SK-N-SH (cell line): ENCODE measurements around the gene RGS4. TPM values are rescaled to one million over a fixed set of nuclear protein-coding genes. Genes with fewer than 3 reads are reported as not detected.

Experiments used
- CTCF ChIA-PET: fragments of 300-600, 350-600 bp; formaldehyde crosslinking; extraction: SDS; loops from one replicate; lab custom pipeline; 2021; lab: Yijun Ruan, JAX
- POLR2A ChIA-PET: fragments of 350-600 bp; sonication (Branson Sonifier 250); formaldehyde crosslinking; extraction: SDS; loops from one replicate; lab custom pipeline; 2020; ENCODE audit warnings: antibody characterized with exemption, inconsistent platforms; lab: Yijun Ruan, JAX
- DNase-seq: peaks from one replicate; pipeline ENCODE4 v3.0.0; 2012
- H2AFZ ChIP-seq: fragments of 200-600 bp; sonication (generic); 2 replicates; pipeline ENCODE4 v1.8.1; 2016; ENCODE audit warnings: antibody characterized with exemption, mild to moderate bottlenecking, low read depth
- H3F3A ChIP-seq: fragments of 200-600 bp; sonication (generic); replicated peaks from 2 replicates; pipeline ENCODE3; 2016; ENCODE audit warnings: antibody characterized with exemption, mild to moderate bottlenecking; ENCODE audit not compliant: insufficient read depth
- H3K27ac ChIP-seq, 2 experiments: fragments of 200-500 bp in 1 of 2; fragments of 200-600 bp in 1 of 2; sonication (Bioruptor generic) in 1 of 2; sonication (generic), shearing (Covaris generic) in 1 of 2; 2 replicates each; pipeline versions ENCODE4 v1.5.1 to v1.6.1; 2014 to 2016; ENCODE audit warnings: low read depth in 2 of 2, inconsistent platforms in 1 of 2, low read length in 1 of 2, mild to moderate bottlenecking in 1 of 2, mixed read lengths in 1 of 2
- H3K27me3 ChIP-seq: fragments of 200-600 bp; sonication (generic), shearing (Covaris generic); 2 replicates; pipeline ENCODE4 v1.6.1; 2016; ENCODE audit warnings: mixed run types; ENCODE audit not compliant: insufficient read depth
- H3K36me3 ChIP-seq, 2 experiments: fragments of 200-500 bp in 1 of 2; fragments of 200-600 bp in 1 of 2; sonication (Bioruptor generic) in 1 of 2; sonication (generic) in 1 of 2; replicated peaks in 1 of 2; 2 replicates each; pipeline versions ENCODE3 to v1.5.1; 2014 to 2016; ENCODE audit warnings: low read length in 1 of 2, mild to moderate bottlenecking in 1 of 2; ENCODE audit not compliant: insufficient read depth in 2 of 2, control insufficient read depth in 1 of 2
- H3K4me1 ChIP-seq, 2 experiments: fragments of 200-500 bp in 1 of 2; fragments of 200-600 bp in 1 of 2; sonication (Bioruptor generic) in 1 of 2; sonication (generic), shearing (Covaris generic) in 1 of 2; 2 replicates each; pipeline versions ENCODE4 v1.5.1 to v1.6.1; 2014 to 2016; ENCODE audit warnings: low read depth in 1 of 2, low read length in 1 of 2, mixed run types in 1 of 2; ENCODE audit not compliant: insufficient read depth in 2 of 2, control insufficient read depth in 1 of 2
- H3K4me2 ChIP-seq: fragments of 200-600 bp; sonication (generic), shearing (Covaris generic); 2 replicates; pipeline ENCODE4 v1.6.1; 2017; ENCODE audit warnings: mixed run types
- H3K4me3 ChIP-seq, 2 experiments: fragments of 200-500 bp in 1 of 2; fragments of 200-600 bp in 1 of 2; sonication (Bioruptor generic) in 1 of 2; sonication (generic), shearing (Covaris generic) in 1 of 2; 2 replicates each; pipeline versions ENCODE4 v1.5.1 to v1.8.1; 2014 to 2016; ENCODE audit warnings: low read depth in 2 of 2, inconsistent platforms in 1 of 2, low read length in 1 of 2, mild to moderate bottlenecking in 1 of 2, mixed read lengths in 1 of 2, moderate library complexity in 1 of 2
- H3K79me2 ChIP-seq: fragments of 200-600 bp; sonication (generic); 2 replicates; pipeline ENCODE4 v1.8.1; 2017; ENCODE audit warnings: mild to moderate bottlenecking; ENCODE audit not compliant: insufficient read depth
- H3K9ac ChIP-seq: fragments of 200-600 bp; sonication (generic); 2 replicates; pipeline ENCODE4 v1.6.1; 2017; ENCODE audit warnings: mixed run types
- H3K9me2 ChIP-seq: fragments of 200-600 bp; sonication (generic); 2 replicates; pipeline ENCODE4 v1.6.1; 2017; ENCODE audit warnings: mixed run types
- H3K9me3 ChIP-seq: fragments of 200-600 bp; sonication (generic); 2 replicates; pipeline ENCODE4 v1.6.1; 2017; ENCODE audit warnings: mixed run types, mild to moderate bottlenecking, moderate library complexity
- H4K20me1 ChIP-seq: fragments of 200-600 bp; sonication (generic); 2 replicates; pipeline ENCODE4 v1.6.1; 2017; ENCODE audit warnings: mild to moderate bottlenecking, mixed run types; ENCODE audit not compliant: insufficient read depth
- CHD2 ChIP-seq: fragments of 150-350 bp; IDR thresholded peaks from 2 replicates; pipeline ENCODE4 v1.6.1; 2018; ENCODE audit warnings: low read length; ENCODE audit not compliant: partially characterized antibody
- FOXJ3 ChIP-seq: sonication (generic); formaldehyde crosslinking; IDR thresholded peaks from 2 replicates; pipeline ENCODE4 v1.5.1; 2020; ENCODE audit warnings: mild to moderate bottlenecking, missing genetic modification reagents
- FOXM1 ChIP-seq: IDR thresholded peaks from 2 replicates; pipeline ENCODE4 v1.4.0; 2012; ENCODE audit warnings: low read depth, mild to moderate bottlenecking
- GABPA ChIP-seq: IDR thresholded peaks from 2 replicates; pipeline ENCODE4 v1.4.0; 2012; ENCODE audit warnings: low read depth, mild to moderate bottlenecking
- JUND ChIP-seq: IDR thresholded peaks from 2 replicates; pipeline ENCODE4 v1.4.0; 2012
- NFIC ChIP-seq: IDR thresholded peaks from 2 replicates; pipeline ENCODE4 v1.4.0; 2012; ENCODE audit warnings: borderline replicate concordance
- NRF1 ChIP-seq: IDR thresholded peaks from 2 replicates; pipeline ENCODE4 v1.6.1; 2012; ENCODE audit warnings: low read depth, mild to moderate bottlenecking, low read length
- RAD21 ChIP-seq: IDR thresholded peaks from 2 replicates; pipeline ENCODE4 v1.6.1; 2012; ENCODE audit warnings: mild to moderate bottlenecking, low read length
- RCOR1 ChIP-seq: fragments of 150-350 bp; IDR thresholded peaks from 2 replicates; pipeline ENCODE4 v1.6.1; 2017; ENCODE audit warnings: antibody characterized with exemption, low read length
- RXRA ChIP-seq: IDR thresholded peaks from 2 replicates; pipeline ENCODE4 v1.4.0; 2012; ENCODE audit warnings: low read depth, mild to moderate bottlenecking, borderline replicate concordance
- SMC3 ChIP-seq: IDR thresholded peaks from 2 replicates; pipeline ENCODE4 v1.6.1; 2012; ENCODE audit warnings: low read depth, low read length, improper control_type of control experiment
- TCF12 ChIP-seq: IDR thresholded peaks from 2 replicates; pipeline ENCODE4 v1.4.0; 2012
- TEAD4 ChIP-seq: IDR thresholded peaks from 2 replicates; pipeline ENCODE4 v1.4.0; 2012; ENCODE audit warnings: mild to moderate bottlenecking, borderline replicate concordance; ENCODE audit not compliant: insufficient read depth
- WGBS: methylation state at CpG from one replicate; pipeline ENCODE4 v1.1.6; 2017; ENCODE audit warnings: low lambda C conversion rate; 5-methylcytosine and 5-hydroxymethylcytosine counted together
- polyA plus RNA-seq, 3 experiments: library from polyadenylated mRNA; depleted of rRNA; stranded (reverse); fragments of >200 nt; gene quantifications; 2 replicates each; pipeline ENCODE4 v1.2.3, GENCODE V29; 2012
- TF ChIP-seq, protein P1 (sequence below): IDR thresholded peaks from 2 replicates; pipeline ENCODE4 v1.4.0; 2012; ENCODE audit warnings: low read depth, borderline replicate concordance
- TF ChIP-seq, protein P2 (sequence below): fragments of 150-350 bp; IDR thresholded peaks from 2 replicates; pipeline ENCODE4 v1.6.1; 2017; ENCODE audit warnings: antibody characterized with exemption, low read length, low read depth, borderline replicate concordance
- TF ChIP-seq, protein P3 (sequence below): IDR thresholded peaks from 2 replicates; pipeline ENCODE4 v1.4.0; 2012; ENCODE audit warnings: low read depth
- TF ChIP-seq, protein P4 (sequence below): IDR thresholded peaks from 2 replicates; pipeline ENCODE4 v1.6.1; 2012; ENCODE audit warnings: mild to moderate bottlenecking, low read depth, low read length, moderate library complexity

Gene RGS4
- polyA plus RNA-seq, 1 of the 3 experiments (the other 2 are of a cell fraction) = 124 TPM

DNA sequence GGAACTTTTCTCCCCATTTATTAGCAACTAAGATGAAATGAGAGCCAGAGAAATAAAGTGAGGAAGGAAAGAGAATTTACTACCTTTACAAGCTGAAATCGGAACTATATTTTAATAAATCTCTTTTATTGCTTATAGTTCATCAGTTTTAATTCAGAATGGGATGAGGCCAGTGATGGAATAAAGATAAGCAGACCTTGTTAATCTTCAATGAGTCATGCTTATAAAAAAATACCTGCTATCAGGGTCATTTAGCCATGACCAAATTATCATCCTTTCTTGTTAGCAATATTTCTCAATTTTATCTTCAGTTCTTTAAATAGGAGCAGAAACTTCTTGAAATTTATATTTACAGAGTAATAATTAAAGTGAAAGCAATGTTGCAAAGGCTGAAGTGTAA is 26.1 kb downstream of the RGS4 start:
- H3K79me2 ChIP-seq = no peaks in the 10 kb centered on the region
- H3K9ac ChIP-seq = no peak overlapping the region
- TF ChIP-seq RCOR1 (no peak), JUND (no peak), RXRA (no peak), TCF12 (no peak), CHD2 (no peak)
- TF ChIP-seq, protein P1, sequence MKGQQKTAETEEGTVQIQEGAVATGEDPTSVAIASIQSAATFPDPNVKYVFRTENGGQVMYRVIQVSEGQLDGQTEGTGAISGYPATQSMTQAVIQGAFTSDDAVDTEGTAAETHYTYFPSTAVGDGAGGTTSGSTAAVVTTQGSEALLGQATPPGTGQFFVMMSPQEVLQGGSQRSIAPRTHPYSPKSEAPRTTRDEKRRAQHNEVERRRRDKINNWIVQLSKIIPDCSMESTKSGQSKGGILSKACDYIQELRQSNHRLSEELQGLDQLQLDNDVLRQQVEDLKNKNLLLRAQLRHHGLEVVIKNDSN = no peak
- H3K27me3 ChIP-seq = no peaks in the 10 kb centered on the region
- WGBS = 78% methylated on average over 1 of the region's 1 CpG
- no peaks in the 10 kb centered on the region for H4K20me1 ChIP-seq
- no peaks in the 10 kb centered on the region for H3K36me3 ChIP-seq
- H3K4me3 ChIP-seq = no peak overlapping the region
- no peak overlapping the region for H3K4me2 ChIP-seq
- no peaks in the 10 kb centered on the region for H3K9me3 ChIP-seq
- H2AFZ ChIP-seq = no peak overlapping the region; the same call in 1 of the 2 replicates
- no peaks in the 10 kb centered on the region for H3K9me2 ChIP-seq
- no peaks in the 10 kb centered on the region for H3F3A ChIP-seq
- no peak overlapping the region; a peak in 1 of 4 replicates for H3K27ac ChIP-seq
- ChIA-PET CTCF (interaction anchor here (1.4 kb wide), 1 partner anchor 25 kb away, joined by 4 read pairs; no protein-coding TSS in a partner anchor), POLR2A (no interaction called here)
- DNase-seq = no peak
- peaks cover 10 to 18% of the 10 kb centered on the region in 2 experiments; a peak in 2 of 4 replicates for H3K4me1 ChIP-seq

DNA sequence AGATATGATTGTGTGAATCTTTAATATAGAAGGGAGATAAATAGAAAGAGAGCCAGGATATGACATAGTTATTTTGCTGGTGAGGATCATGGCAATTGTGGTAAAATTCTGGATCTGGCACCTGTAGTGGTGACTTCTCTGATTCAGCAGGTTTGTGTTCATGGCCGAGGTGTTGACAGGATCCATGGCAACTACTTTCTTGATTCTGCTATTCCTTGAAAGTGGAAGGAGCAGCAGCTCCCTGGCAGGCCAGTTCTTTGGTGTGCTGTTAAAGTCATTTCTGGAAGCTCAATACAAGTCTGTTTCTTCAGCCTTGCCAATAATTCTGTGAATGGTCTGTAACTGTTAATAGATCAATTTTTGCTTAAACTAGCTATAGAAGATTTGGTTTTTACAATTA is 33.4 kb downstream of the RGS4 start:
- TF ChIP-seq, protein P2, sequence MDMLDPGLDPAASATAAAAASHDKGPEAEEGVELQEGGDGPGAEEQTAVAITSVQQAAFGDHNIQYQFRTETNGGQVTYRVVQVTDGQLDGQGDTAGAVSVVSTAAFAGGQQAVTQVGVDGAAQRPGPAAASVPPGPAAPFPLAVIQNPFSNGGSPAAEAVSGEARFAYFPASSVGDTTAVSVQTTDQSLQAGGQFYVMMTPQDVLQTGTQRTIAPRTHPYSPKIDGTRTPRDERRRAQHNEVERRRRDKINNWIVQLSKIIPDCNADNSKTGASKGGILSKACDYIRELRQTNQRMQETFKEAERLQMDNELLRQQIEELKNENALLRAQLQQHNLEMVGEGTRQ = no peak
- no peak for TF ChIP-seq FOXJ3
- TF ChIP-seq TCF12 = no peak
- no peak for TF ChIP-seq SMC3
- TF ChIP-seq FOXM1 = no peak
- TF ChIP-seq, protein P3, sequence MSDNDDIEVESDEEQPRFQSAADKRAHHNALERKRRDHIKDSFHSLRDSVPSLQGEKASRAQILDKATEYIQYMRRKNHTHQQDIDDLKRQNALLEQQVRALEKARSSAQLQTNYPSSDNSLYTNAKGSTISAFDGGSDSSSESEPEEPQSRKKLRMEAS = no peak
- TF ChIP-seq RAD21 = no peak
- no peak for TF ChIP-seq TEAD4
- TF ChIP-seq NFIC = no peak
- TF ChIP-seq, protein P4, sequence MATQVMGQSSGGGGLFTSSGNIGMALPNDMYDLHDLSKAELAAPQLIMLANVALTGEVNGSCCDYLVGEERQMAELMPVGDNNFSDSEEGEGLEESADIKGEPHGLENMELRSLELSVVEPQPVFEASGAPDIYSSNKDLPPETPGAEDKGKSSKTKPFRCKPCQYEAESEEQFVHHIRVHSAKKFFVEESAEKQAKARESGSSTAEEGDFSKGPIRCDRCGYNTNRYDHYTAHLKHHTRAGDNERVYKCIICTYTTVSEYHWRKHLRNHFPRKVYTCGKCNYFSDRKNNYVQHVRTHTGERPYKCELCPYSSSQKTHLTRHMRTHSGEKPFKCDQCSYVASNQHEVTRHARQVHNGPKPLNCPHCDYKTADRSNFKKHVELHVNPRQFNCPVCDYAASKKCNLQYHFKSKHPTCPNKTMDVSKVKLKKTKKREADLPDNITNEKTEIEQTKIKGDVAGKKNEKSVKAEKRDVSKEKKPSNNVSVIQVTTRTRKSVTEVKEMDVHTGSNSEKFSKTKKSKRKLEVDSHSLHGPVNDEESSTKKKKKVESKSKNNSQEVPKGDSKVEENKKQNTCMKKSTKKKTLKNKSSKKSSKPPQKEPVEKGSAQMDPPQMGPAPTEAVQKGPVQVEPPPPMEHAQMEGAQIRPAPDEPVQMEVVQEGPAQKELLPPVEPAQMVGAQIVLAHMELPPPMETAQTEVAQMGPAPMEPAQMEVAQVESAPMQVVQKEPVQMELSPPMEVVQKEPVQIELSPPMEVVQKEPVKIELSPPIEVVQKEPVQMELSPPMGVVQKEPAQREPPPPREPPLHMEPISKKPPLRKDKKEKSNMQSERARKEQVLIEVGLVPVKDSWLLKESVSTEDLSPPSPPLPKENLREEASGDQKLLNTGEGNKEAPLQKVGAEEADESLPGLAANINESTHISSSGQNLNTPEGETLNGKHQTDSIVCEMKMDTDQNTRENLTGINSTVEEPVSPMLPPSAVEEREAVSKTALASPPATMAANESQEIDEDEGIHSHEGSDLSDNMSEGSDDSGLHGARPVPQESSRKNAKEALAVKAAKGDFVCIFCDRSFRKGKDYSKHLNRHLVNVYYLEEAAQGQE = no peak
- TF ChIP-seq NRF1 = no peak
- TF ChIP-seq GABPA = no peak
- TF ChIP-seq, protein P1 = no peak
- WGBS = 83% methylated on average over 1 of the region's 1 CpG
- Histone ChIP-seq H3K9me3 (no peaks in the 10 kb centered on the region), H3K4me2 (no peak overlapping the region), H2AFZ (no peak overlapping the region), H3K9me2 (no peaks in the 10 kb centered on the region), H3F3A (peaks cover 3% of the 10 kb centered on the region), H3K4me3 (no peak overlapping the region), H3K4me1 (peaks cover 9 to 18% of the 10 kb centered on the region in 2 experiments; a peak in 3 of 4 replicates), H3K79me2 (no peaks in the 10 kb centered on the region), H3K27ac (no peak overlapping the region), H4K20me1 (no peaks in the 10 kb centered on the region), H3K27me3 (no peaks in the 10 kb centered on the region), H3K9ac (no peak overlapping the region), H3K36me3 (no peaks in the 10 kb centered on the region)
- DNase-seq = no peak
- CTCF ChIA-PET = interaction anchor here (1.8 kb wide), 1 partner anchor 213 kb away, joined by 4 read pairs; no protein-coding TSS in a partner anchor
- POLR2A ChIA-PET = no interaction called here
